ENCODE measurements around the gene RSPH10B.
"Not testable (repeated sequence)": the region's sequence is repeated elsewhere in the genome, so short reads cannot be mapped to it uniquely, and the experiment has no call there.

DNA sequence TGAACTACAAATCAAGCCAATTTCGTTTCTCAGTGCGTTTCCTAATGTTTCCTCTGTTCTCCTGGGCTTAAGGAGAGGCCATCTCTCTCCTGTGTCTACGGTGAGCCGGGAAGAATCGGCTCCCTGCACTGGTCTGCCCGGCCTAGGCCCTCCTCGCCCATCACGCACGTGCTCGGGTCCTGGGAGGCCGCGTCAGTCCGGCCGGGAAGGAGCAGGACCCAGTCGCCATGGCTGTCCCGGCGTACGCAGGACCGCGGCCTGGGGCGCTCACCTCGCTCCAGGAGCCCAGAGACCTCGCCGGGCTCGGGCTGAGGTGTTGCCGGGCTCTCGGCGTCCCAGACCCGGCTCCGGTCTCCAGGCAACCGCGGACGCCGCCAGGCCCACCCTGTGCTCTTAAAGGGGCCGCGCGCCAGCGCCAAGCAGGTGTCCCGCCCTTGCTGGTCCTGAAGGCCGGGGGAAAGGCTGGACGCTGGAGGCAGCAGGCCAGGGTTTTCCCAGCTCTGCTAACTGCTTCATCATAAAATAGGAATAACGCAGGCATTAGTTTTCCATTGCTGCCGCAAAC lies at the start of gene RSPH10B:
- TF ChIP-seq, protein P1, sequence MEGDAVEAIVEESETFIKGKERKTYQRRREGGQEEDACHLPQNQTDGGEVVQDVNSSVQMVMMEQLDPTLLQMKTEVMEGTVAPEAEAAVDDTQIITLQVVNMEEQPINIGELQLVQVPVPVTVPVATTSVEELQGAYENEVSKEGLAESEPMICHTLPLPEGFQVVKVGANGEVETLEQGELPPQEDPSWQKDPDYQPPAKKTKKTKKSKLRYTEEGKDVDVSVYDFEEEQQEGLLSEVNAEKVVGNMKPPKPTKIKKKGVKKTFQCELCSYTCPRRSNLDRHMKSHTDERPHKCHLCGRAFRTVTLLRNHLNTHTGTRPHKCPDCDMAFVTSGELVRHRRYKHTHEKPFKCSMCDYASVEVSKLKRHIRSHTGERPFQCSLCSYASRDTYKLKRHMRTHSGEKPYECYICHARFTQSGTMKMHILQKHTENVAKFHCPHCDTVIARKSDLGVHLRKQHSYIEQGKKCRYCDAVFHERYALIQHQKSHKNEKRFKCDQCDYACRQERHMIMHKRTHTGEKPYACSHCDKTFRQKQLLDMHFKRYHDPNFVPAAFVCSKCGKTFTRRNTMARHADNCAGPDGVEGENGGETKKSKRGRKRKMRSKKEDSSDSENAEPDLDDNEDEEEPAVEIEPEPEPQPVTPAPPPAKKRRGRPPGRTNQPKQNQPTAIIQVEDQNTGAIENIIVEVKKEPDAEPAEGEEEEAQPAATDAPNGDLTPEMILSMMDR (IDR thresholded peaks at IDR 0.05 in 8 of 11, conservative IDR thresholded peaks at IDR 0.05 in 3 of 11), result not testable (repeated sequence)
- TF ChIP-seq POLR2A, POLR2AphosphoS5 (IDR thresholded peaks at IDR 0.05): not testable (repeated sequence)
